ENCODE measurements around the gene PRUNE2.

Gene PRUNE2

DNA sequence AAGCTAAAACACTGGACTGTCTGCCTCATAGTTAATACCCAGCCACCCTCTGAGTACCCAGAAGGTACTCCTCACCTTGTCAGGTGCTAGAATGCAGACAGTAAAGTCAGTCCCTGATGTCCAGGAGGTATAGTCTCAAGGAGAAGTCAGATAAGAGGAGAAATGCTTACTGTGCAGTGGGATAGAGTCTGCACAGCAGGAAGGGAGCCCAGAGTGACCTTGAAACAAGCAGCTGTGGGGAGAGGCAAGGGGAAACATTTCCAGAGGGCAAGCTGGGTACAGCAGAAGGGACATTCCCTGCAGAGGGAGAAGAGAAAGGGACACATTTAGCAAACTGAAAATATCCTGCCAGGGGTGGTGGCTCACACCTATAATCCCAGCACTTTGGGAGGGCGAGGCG lies 324.2 kb downstream of the PRUNE2 start:
- Mint-ChIP-seq H3K4me3 (no peak overlapping the region), H3K27me3 (ENCODE audit: low read depth) (peaks cover 11% of the 10 kb centered on the region)

DNA sequence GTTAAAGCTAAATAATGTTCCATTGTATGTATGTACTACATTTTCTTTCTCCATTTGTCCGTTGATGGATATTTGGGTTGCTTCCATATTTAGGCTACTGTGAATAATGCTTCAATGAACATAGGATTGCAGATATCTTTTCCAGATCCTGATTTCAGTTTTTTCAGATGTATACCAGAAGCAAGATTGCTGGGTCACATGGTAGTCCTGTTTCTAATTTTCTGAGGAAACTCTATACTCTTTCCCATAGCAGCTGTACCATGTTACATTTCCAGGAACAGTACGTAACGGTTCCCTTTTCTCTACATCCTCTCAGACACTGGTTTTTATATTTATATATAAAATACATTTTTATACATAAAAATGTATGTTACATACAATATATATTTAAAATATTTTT lies 325.1 kb downstream of the PRUNE2 start:
- no peak overlapping the region for H3K27ac Mint-ChIP-seq
- no peaks in the 10 kb centered on the region for H3K36me3 Mint-ChIP-seq (ENCODE audit: low read depth)
- no peak overlapping the region for H3K4me3 Mint-ChIP-seq
- H3K9me3 Mint-ChIP-seq, result no peaks in the 10 kb centered on the region
- H3K4me1 Mint-ChIP-seq (ENCODE audit: low read depth), result peaks cover 14% of the 10 kb centered on the region
- peaks cover 11% of the 10 kb centered on the region for H3K27me3 Mint-ChIP-seq (ENCODE audit: low read depth)

More for the DNA sequence above, 324.2 kb downstream of the PRUNE2 start:
- Mint-ChIP-seq H3K9me3 (no peaks in the 10 kb centered on the region), H3K4me1 (ENCODE audit: low read depth) (peaks cover 10% of the 10 kb centered on the region), H3K36me3 (ENCODE audit: low read depth) (no peaks in the 10 kb centered on the region), H3K27ac (no peak overlapping the region)

DNA sequence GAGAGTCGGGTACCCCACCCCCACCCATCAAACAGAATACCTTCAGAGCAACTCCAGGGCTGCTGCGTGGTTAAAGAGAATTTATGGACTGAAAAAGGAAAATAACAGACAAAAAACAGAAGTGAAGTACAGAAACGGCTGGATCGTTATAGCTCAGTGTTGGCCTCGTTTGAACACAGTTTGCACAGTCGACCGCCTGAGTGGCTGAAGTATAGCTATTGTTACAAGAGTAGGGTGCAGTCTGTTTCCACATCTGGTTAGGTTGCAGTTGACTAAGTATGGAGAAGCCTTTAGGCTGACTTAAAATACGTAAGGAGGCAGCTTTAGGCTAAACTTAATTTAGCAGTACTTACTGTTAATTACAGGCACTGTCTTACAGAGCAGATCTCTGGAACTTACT lies 325.7 kb downstream of the PRUNE2 start:
- no peaks in the 10 kb centered on the region for H3K9me3 Mint-ChIP-seq

DNA sequence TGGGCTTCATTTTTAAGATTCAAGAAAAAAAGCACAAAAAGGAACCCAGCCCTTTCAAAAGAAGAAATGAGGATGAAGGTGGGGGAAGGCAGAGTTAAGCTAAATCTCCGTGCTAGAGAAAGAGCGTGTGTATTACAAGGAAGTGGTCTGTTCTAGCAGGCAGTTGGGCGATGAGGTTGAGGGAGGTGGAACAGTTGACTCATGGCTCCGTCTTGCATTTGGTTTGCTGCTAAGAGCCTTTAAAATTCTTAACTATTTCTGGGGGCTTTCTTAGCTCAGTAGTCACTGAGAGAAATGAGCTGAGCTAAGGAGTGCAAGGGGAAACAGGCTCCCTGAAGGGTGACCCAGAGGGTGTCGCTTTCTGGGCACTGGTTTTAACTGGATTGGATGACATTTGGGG lies 329.6 kb downstream of the PRUNE2 start:
- Mint-ChIP-seq H3K27ac (peak overlapping the region; percentile 68), H3K36me3 (ENCODE audit: low read depth) (no peaks in the 10 kb centered on the region), H3K27me3 (ENCODE audit: low read depth) (peaks cover 7% of the 10 kb centered on the region), H3K4me1 (ENCODE audit: low read depth) (peaks cover 23% of the 10 kb centered on the region), H3K4me3 (no peak overlapping the region), H3K9me3 (no peaks in the 10 kb centered on the region)

More for the DNA sequence above, 325.7 kb downstream of the PRUNE2 start:
- no peak overlapping the region for H3K27ac Mint-ChIP-seq
- peaks cover 16% of the 10 kb centered on the region for H3K4me1 Mint-ChIP-seq (ENCODE audit: low read depth)
- peaks cover 11% of the 10 kb centered on the region for H3K27me3 Mint-ChIP-seq (ENCODE audit: low read depth)
- H3K4me3 Mint-ChIP-seq, result no peak overlapping the region
- no peaks in the 10 kb centered on the region for H3K36me3 Mint-ChIP-seq (ENCODE audit: low read depth)

DNA sequence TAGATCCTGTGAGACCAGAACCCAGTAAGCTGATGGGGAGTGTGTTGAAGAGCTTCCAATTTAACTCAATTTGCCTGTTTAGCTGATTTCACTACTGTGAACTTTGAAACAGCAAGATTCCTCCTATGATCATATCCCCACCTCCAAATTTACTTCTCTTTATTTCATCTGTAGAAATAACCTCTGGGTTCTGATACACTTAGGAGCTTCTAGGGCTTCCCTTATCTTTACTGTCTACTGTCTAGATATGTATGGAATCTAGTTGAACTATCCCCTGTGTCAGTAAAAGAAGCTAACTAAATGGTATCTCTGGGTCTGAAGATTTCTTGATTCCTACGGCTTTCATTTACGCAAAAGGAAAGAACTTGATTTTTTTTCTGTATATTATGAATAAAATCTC lies 330.2 kb downstream of the PRUNE2 start:
- Mint-ChIP-seq H3K27ac (peak overlapping the region; percentile 56), H3K4me1 (ENCODE audit: low read depth) (peaks cover 27% of the 10 kb centered on the region), H3K9me3 (peaks cover under 1% of the 10 kb centered on the region), H3K36me3 (ENCODE audit: low read depth) (no peaks in the 10 kb centered on the region), H3K27me3 (ENCODE audit: low read depth) (peaks cover 7% of the 10 kb centered on the region), H3K4me3 (no peak overlapping the region)

DNA sequence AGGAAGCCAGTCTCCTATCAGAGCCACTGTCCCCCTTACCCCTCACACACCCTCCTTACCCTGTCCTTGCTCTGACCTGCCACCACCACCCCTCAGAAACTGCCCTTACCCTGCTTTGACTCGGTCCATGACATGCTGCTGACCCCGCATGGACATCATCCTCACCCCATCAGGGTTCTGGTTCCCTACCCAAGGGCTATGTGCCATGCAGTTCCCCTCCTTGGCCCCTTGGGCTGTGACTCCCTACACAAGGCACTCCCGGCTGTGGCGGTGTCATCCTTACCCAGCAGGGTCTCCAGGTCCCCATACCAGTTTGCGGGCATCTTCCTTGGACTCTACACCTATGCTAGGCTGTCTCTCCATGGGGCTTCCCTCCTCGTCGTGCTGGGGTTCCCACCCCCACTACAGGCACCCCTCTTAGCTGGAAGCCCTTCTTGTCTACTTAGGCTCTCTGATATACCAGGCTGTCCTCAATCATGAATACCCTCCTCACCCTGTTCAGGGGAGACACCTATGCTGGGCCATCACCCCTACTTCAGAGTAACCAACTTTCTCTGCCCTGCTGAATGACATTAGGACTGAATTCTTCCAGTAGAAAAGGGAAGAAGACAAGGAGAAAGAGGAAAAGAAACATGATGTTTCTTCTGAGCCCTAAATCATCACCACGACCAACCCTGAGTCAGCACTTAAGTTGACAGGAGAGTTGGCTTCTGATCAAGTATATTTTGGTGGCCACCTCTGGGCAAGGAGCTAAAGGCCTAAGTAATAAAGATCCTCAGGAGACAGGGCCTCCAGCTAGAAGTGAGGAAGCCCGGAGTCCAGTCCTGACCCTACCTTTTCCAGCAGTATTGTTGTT lies 331.8 kb downstream of the PRUNE2 start:
- Mint-ChIP-seq H3K36me3 (ENCODE audit: low read depth) (peaks cover 8% of the 10 kb centered on the region), H3K4me1 (ENCODE audit: low read depth) (peaks cover 30% of the 10 kb centered on the region), H3K4me3 (no peak overlapping the region), H3K27me3 (ENCODE audit: low read depth) (peaks cover 10% of the 10 kb centered on the region), H3K27ac (no peak overlapping the region), H3K9me3 (peaks cover 13% of the 10 kb centered on the region)

DNA sequence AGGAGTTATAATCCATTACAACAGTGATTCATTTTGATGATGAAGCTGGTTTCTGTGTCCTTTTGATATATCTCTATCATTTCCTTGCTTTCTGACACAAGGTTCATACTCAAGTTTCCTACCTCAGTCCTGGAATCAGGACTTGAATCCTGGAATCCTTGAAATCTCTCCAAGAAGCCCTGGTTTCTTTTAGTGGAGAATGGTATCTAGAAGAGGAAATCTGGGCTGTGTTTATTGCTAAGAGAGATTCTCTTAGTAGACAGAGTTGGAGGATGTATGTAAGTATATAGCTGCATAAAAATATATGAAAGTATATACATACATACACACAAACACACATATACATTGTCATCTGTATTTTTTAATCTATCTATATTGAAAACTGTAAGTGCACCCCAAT lies 332.5 kb downstream of the PRUNE2 start:
- H3K4me3 Mint-ChIP-seq, result no peak overlapping the region
- peaks cover 13% of the 10 kb centered on the region for H3K9me3 Mint-ChIP-seq
- peaks cover 8% of the 10 kb centered on the region for H3K36me3 Mint-ChIP-seq (ENCODE audit: low read depth)
- H3K27me3 Mint-ChIP-seq (ENCODE audit: low read depth), result peaks cover 10% of the 10 kb centered on the region
- H3K27ac Mint-ChIP-seq, result no peak overlapping the region
- peaks cover 30% of the 10 kb centered on the region for H3K4me1 Mint-ChIP-seq (ENCODE audit: low read depth)

DNA sequence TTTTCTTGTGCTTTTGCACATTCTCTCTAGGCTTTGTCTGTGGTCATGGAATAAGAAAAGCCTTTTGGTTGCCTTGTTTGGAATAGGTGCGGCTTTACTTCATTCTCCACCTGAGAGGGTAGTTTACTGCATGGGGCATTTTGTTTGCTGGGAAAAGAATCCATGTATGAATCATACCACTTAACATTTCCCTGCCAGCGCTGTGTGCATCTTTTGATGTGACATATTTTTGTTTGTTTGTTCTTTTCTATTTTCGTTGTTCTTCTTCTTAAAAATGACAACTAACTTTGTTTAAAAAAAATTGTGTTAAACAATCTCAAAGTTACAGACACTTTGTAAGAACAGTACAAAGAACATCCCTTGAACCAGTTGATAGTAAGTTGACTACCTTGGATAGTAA lies 333.8 kb downstream of the PRUNE2 start:
- Mint-ChIP-seq H3K4me3 (peak overlapping the region; percentile 25), H3K27ac (no peak overlapping the region), H3K36me3 (ENCODE audit: low read depth) (peaks cover 9% of the 10 kb centered on the region), H3K4me1 (ENCODE audit: low read depth) (peaks cover 23% of the 10 kb centered on the region), H3K9me3 (peaks cover 13% of the 10 kb centered on the region), H3K27me3 (ENCODE audit: low read depth) (peaks cover 10% of the 10 kb centered on the region)

DNA sequence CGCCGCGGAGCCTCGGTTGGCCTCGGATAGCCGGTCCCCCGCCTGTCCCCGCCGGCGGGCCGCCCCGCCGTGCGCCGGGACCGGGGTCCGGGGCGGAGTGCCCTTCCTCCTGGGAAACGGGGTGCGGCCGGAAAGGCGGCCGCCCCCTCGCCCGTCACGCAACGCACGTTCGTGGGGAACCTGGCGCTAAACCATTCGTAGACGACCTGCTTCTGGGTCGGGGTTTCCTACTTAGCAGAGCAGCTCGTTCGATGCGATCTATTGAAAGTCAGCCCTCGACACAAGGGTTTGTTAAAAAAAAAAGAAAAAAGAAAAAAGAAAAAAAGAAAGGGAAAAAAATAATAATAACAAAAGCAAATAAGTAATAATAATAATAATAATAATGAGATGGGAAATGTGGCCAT lies 334.2 kb downstream of the PRUNE2 start:
- Mint-ChIP-seq H3K27me3 (ENCODE audit: low read depth) (peaks cover 10% of the 10 kb centered on the region), H3K4me3 (peak overlapping the region; percentile 67), H3K27ac (no peak overlapping the region), H3K9me3 (peaks cover 13% of the 10 kb centered on the region), H3K4me1 (ENCODE audit: low read depth) (peaks cover 22% of the 10 kb centered on the region), H3K36me3 (ENCODE audit: low read depth) (peaks cover 9% of the 10 kb centered on the region)

DNA sequence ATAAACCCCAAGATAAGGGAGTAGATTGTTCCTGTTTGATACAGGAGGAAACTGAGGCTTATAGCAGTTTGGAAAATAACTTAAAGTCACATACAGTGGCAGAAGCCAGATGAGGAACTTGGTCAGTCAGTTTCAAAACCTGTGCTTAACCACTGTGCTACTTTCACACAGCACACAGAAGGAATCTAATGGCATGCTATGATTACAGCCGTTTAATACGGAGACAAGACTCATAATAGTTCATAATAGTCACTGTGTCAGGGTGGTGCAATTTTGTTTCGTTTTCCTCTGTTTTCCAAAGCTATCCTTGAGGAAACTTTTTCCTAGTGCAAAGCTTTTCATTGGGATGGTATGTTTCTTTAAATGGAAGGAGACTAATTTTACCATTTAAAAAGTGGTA lies 334.6 kb downstream of the PRUNE2 start:
- Mint-ChIP-seq H3K4me3 (peak overlapping the region; percentile 60), H3K36me3 (ENCODE audit: low read depth) (peaks cover 9% of the 10 kb centered on the region), H3K27ac (no peak overlapping the region), H3K27me3 (ENCODE audit: low read depth) (peaks cover 10% of the 10 kb centered on the region), H3K4me1 (ENCODE audit: low read depth) (peaks cover 20% of the 10 kb centered on the region), H3K9me3 (peaks cover 13% of the 10 kb centered on the region)

DNA sequence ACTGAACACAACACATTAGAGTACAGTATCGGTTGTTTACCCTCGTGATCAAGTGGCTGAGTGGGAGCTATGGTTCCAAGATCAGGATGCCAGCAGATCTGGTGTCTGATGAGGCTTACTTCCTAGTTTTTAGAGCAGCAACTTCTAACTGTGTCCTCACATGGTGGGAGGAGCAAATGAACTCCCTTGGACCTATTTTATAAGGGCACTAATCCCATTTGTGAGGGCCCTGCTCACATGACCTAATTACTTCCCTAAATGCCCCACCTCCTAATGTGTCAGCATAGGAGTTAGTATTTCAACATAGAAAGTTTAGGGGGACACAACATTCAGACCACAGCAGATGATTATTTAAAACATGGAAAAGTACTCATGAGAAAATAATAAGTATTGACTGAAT lies 335.1 kb downstream of the PRUNE2 start:
- H3K4me1 Mint-ChIP-seq (ENCODE audit: low read depth), result peaks cover 18% of the 10 kb centered on the region
- peaks cover 10% of the 10 kb centered on the region for H3K27me3 Mint-ChIP-seq (ENCODE audit: low read depth)
- no peak overlapping the region for H3K27ac Mint-ChIP-seq

DNA sequence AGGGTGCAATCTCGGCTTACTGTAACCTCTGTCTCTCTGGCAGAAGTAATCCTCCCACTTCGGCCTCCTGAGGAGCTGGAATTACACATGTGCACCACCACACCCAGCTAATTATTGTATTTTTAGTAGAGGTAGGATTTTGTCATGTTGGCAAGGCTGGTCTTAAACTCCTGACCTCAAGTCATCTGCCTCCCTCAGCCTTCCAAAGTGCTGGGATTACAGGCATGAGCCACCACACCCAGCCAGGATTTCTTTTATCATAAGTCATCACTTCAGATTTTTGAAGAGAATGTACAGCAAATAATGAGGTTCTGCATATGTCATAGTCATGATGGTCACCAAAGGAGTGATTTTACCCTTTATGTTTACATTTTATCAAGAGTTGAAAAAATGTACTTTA lies 338.8 kb downstream of the PRUNE2 start:
- no peak overlapping the region for H3K4me3 Mint-ChIP-seq
- H3K4me1 Mint-ChIP-seq (ENCODE audit: low read depth), result peaks cover 12% of the 10 kb centered on the region
- peaks cover 9% of the 10 kb centered on the region for H3K36me3 Mint-ChIP-seq (ENCODE audit: low read depth)
- H3K27ac Mint-ChIP-seq, result no peak overlapping the region
- peaks cover 13% of the 10 kb centered on the region for H3K9me3 Mint-ChIP-seq
- H3K27me3 Mint-ChIP-seq (ENCODE audit: low read depth), result peaks cover 4% of the 10 kb centered on the region

More for the DNA sequence above, 335.1 kb downstream of the PRUNE2 start:
- Mint-ChIP-seq H3K36me3 (ENCODE audit: low read depth) (peaks cover 9% of the 10 kb centered on the region), H3K4me3 (peak overlapping the region; percentile 60), H3K9me3 (peaks cover 13% of the 10 kb centered on the region)

DNA sequence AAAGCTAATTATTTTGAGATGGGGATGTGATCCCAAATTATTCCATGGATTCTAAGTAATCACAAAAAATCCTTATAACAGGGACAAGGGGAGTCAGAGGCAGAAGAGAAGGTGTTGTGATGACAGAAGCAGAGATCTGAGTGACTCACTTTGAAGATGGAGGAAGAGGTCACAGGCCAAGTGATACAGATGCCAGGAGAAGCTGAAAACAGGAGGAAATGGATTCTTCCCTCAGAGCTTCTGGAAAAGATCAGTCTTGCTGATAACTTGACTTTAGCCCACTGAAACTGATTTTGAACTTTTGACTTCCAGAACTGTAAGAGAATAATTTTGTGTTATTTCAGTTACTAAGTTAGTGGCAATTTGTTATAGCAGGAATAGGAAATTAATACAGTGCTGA lies 341.6 kb downstream of the PRUNE2 start:
- H3K27me3 Mint-ChIP-seq (ENCODE audit: low read depth), result no peaks in the 10 kb centered on the region
- no peak overlapping the region for H3K27ac Mint-ChIP-seq
- no peak overlapping the region for H3K4me3 Mint-ChIP-seq
- H3K9me3 Mint-ChIP-seq, result peaks cover 1% of the 10 kb centered on the region
- H3K4me1 Mint-ChIP-seq (ENCODE audit: low read depth), result peaks cover 4% of the 10 kb centered on the region
- peaks cover 1% of the 10 kb centered on the region for H3K36me3 Mint-ChIP-seq (ENCODE audit: low read depth)

DNA sequence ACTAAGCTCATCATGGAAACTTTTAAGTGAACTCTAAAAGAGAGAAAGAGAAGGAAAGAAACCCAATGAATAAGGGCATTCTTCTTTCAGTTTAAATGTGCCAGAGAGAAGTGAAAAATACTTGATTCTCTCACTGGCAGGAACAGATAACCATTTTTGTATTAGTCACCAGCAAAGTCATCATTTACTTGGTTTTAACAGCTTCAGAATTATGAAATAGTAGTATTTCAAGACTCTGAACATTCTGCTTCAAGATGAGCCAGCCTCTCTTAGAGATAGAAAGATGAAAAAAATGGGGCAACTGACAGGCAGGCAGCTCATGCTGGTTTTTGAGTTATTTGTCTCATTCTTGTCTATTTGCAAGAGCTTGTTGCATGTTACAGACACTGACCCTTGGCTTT lies 343.4 kb downstream of the PRUNE2 start:
- peaks cover 1% of the 10 kb centered on the region for H3K36me3 Mint-ChIP-seq (ENCODE audit: low read depth)
- H3K4me1 Mint-ChIP-seq (ENCODE audit: low read depth), result peaks cover 4% of the 10 kb centered on the region
- H3K9me3 Mint-ChIP-seq, result no peaks in the 10 kb centered on the region
- H3K27ac Mint-ChIP-seq, result peak overlapping the region; percentile 9
- H3K27me3 Mint-ChIP-seq (ENCODE audit: low read depth), result no peaks in the 10 kb centered on the region
- no peak overlapping the region for H3K4me3 Mint-ChIP-seq

DNA sequence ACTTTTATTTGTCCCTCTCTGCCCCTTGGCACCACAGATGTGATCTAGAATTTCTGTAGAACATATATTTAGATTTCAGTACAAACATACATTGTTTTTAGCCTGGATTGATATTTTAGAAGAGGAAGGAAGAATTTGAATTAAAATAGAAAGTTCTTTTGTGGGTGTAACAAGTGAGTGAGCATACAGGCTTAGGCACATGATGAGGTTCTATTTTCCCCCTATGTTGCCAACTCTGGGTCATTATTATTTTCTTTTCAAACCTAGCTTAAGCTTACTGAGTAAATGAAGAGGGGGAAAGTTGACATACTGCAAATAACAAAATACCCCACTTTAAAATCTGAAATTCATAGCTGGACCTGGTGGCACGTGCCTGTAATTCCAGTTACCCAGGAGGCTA lies 344.0 kb downstream of the PRUNE2 start:
- H3K36me3 Mint-ChIP-seq (ENCODE audit: low read depth), result no peaks in the 10 kb centered on the region
- no peaks in the 10 kb centered on the region for H3K27me3 Mint-ChIP-seq (ENCODE audit: low read depth)
- no peak overlapping the region for H3K4me3 Mint-ChIP-seq
- H3K27ac Mint-ChIP-seq, result no peak overlapping the region
- no peaks in the 10 kb centered on the region for H3K9me3 Mint-ChIP-seq
- H3K4me1 Mint-ChIP-seq (ENCODE audit: low read depth), result peaks cover 4% of the 10 kb centered on the region

Data from T-helper 1 cell treated with Interleukin-12 subunit alpha and Interleukin-12 subunit beta and Interleukin-4 antibody, amounts not matched to agents 30 μg/mL and 1 μg/mL, for 36 hours (primary cell).